ENCODE results near the gene SEPTIN3. TPM values are rescaled to one million over a fixed set of nuclear protein-coding genes. Genes with fewer than 3 reads are reported as not detected.

Gene SEPTIN3
- polyA plus RNA-seq, 1 donor from 2014 or later: 167 TPM

DNA sequence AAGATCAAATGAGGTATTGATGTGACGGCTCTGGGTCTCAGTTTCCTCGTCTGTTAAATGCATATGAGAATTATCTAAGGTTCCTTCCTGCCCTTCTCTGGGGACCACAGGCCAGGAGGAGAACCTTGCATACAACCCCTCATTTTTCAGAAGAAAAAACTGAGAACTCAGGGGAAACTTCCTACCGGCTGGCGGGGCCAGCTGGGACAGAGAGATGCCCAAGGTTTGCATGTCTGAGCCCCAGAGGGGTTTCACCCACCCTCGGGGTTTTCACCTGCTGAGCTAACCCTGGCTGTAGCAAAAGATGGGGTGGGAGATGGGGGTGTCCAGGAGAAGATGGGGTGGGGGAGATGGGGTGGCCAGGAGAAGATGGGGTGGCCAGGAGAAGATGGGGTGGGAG is 46.9 kb upstream of the SEPTIN3 start:
- Histone ChIP-seq H3F3A (ENCODE audit: insufficient read depth, low read length, poor library complexity, severe bottlenecking) (no peaks in the 10 kb centered on the region), H3K36me3 (ENCODE audit: insufficient read depth, low read length) (no peaks in the 10 kb centered on the region), H3K4me2 (ENCODE audit: low read length) (no peak overlapping the region), H3K9ac (ENCODE audit: low read length) (no peak overlapping the region), H4K20me1 (ENCODE audit: insufficient read depth) (no peaks in the 10 kb centered on the region), H3K9me3 (ENCODE audit: low read length) (no peaks in the 10 kb centered on the region), H3K9me2 (ENCODE audit: insufficient read depth, low read length) (no peaks in the 10 kb centered on the region), H3K79me2 (replicated peaks; ENCODE audit: insufficient read depth, low read length) (no peaks in the 10 kb centered on the region), H3K4me3 (ENCODE audit: low read length) (no peak overlapping the region), H3K27me3 (ENCODE audit: insufficient read depth, low read depth, low read length) (peaks cover 55% of the 10 kb centered on the region), H3K27ac (ENCODE audit: low read length) (no peak overlapping the region), H2AFZ (ENCODE audit: low read depth, low read length) (no peak overlapping the region)
- TF ChIP-seq RAD21 (conservative IDR thresholded peaks at IDR 0.05) (no peak), POLR2AphosphoS5 (IDR thresholded peaks at IDR 0.05) (no peak), MXI1 (conservative IDR thresholded peaks at IDR 0.05; ENCODE audit: poor library complexity, severe bottlenecking) (no peak), SMC3 (conservative IDR thresholded peaks at IDR 0.05; ENCODE audit: poor library complexity) (no peak), EZH2 (IDR thresholded peaks at IDR 0.05; ENCODE audit: borderline replicate concordance, insufficient read depth, low read length, poor library complexity, severe bottlenecking) (no peak), TAF1 (IDR thresholded peaks at IDR 0.05; ENCODE audit: low read depth) (no peak), EP300 (conservative IDR thresholded peaks at IDR 0.05; ENCODE audit: poor library complexity, severe bottlenecking) (no peak)
- TF ChIP-seq, protein P1, sequence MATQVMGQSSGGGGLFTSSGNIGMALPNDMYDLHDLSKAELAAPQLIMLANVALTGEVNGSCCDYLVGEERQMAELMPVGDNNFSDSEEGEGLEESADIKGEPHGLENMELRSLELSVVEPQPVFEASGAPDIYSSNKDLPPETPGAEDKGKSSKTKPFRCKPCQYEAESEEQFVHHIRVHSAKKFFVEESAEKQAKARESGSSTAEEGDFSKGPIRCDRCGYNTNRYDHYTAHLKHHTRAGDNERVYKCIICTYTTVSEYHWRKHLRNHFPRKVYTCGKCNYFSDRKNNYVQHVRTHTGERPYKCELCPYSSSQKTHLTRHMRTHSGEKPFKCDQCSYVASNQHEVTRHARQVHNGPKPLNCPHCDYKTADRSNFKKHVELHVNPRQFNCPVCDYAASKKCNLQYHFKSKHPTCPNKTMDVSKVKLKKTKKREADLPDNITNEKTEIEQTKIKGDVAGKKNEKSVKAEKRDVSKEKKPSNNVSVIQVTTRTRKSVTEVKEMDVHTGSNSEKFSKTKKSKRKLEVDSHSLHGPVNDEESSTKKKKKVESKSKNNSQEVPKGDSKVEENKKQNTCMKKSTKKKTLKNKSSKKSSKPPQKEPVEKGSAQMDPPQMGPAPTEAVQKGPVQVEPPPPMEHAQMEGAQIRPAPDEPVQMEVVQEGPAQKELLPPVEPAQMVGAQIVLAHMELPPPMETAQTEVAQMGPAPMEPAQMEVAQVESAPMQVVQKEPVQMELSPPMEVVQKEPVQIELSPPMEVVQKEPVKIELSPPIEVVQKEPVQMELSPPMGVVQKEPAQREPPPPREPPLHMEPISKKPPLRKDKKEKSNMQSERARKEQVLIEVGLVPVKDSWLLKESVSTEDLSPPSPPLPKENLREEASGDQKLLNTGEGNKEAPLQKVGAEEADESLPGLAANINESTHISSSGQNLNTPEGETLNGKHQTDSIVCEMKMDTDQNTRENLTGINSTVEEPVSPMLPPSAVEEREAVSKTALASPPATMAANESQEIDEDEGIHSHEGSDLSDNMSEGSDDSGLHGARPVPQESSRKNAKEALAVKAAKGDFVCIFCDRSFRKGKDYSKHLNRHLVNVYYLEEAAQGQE (IDR thresholded peaks at IDR 0.05; ENCODE audit: borderline replicate concordance): no peak
- TF ChIP-seq, protein P2, sequence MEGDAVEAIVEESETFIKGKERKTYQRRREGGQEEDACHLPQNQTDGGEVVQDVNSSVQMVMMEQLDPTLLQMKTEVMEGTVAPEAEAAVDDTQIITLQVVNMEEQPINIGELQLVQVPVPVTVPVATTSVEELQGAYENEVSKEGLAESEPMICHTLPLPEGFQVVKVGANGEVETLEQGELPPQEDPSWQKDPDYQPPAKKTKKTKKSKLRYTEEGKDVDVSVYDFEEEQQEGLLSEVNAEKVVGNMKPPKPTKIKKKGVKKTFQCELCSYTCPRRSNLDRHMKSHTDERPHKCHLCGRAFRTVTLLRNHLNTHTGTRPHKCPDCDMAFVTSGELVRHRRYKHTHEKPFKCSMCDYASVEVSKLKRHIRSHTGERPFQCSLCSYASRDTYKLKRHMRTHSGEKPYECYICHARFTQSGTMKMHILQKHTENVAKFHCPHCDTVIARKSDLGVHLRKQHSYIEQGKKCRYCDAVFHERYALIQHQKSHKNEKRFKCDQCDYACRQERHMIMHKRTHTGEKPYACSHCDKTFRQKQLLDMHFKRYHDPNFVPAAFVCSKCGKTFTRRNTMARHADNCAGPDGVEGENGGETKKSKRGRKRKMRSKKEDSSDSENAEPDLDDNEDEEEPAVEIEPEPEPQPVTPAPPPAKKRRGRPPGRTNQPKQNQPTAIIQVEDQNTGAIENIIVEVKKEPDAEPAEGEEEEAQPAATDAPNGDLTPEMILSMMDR (IDR thresholded peaks at IDR 0.05; ENCODE audit: poor library complexity, severe bottlenecking): no peak

DNA sequence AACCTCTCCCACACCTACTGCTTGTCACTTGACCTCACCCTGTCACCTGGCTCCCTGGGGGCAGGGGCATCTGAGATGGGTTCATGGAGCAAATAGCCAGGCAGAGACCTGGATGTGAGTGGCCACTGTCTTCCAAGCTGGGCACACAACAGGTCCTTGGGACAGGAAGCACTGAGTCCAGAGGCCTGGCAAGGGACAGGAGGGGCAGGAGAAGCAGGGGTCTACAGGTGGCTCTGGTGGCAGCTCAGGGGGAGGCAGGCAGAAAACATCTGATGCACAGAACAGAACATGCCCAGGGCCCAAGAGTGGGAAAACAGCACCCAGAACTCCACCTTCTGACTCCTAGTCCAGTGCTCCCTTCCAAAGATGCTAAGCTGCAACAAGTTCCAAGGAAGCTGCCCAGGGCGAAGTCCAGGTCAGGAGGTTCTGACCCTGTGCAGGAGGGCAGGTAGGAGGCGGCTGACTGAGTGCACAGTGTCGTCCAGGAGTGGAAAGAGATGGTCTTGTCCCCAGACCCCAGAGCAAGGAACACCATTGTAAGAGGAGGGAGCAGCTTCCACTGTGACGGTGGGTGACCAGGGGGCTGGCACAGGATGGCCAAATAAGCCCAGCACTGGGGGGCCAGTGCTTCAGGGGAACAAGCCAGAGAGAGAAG is 46.2 kb upstream of the SEPTIN3 start:
- no peak overlapping the region for H2AFZ ChIP-seq (ENCODE audit: low read depth, low read length)
- TF ChIP-seq EP300 (conservative IDR thresholded peaks at IDR 0.05; ENCODE audit: poor library complexity, severe bottlenecking) (no peak), TAF1 (IDR thresholded peaks at IDR 0.05; ENCODE audit: low read depth) (no peak), RAD21 (conservative IDR thresholded peaks at IDR 0.05) (no peak)
- H3K4me2 ChIP-seq (ENCODE audit: low read length): no peak overlapping the region
- no peak overlapping the region for H3K27ac ChIP-seq (ENCODE audit: low read length)
- no peak overlapping the region for H3K4me3 ChIP-seq (ENCODE audit: low read length)
- H3K79me2 ChIP-seq (replicated peaks; ENCODE audit: insufficient read depth, low read length): no peaks in the 10 kb centered on the region
- H3F3A ChIP-seq (ENCODE audit: insufficient read depth, low read length, poor library complexity, severe bottlenecking): no peaks in the 10 kb centered on the region
- no peaks in the 10 kb centered on the region for H4K20me1 ChIP-seq (ENCODE audit: insufficient read depth)
- no peaks in the 10 kb centered on the region for H3K9me3 ChIP-seq (ENCODE audit: low read length)
- H3K27me3 ChIP-seq (ENCODE audit: insufficient read depth, low read depth, low read length): peaks cover 48% of the 10 kb centered on the region
- no peaks in the 10 kb centered on the region for H3K36me3 ChIP-seq (ENCODE audit: insufficient read depth, low read length)
- no peak overlapping the region for H3K9ac ChIP-seq (ENCODE audit: low read length)
- H3K9me2 ChIP-seq (ENCODE audit: insufficient read depth, low read length): no peaks in the 10 kb centered on the region
